ENCODE results near the gene RNF212B. TPM values are rescaled to one million over a fixed set of nuclear protein-coding genes. Genes with fewer than 3 reads are reported as not detected.

RNF212B gene
- total RNA-seq, 2 experiments from 2014 or later, result not detected

- Histone ChIP-seq H3K27me3 (ENCODE audit: control insufficient read depth in 1 of 2, insufficient read depth in 2 of 2, low read length in 2 of 2) (no peaks in the 10 kb centered on the region), H3K4me3 (ENCODE audit: low read length) (no peak overlapping the region), H3K27ac (ENCODE audit: low read depth in 1 of 2, low read length in 2 of 2) (no peak overlapping the region), H3K9me3 (ENCODE audit: control insufficient read depth in 1 of 2, insufficient read depth in 1 of 2, low read length in 2 of 2) (no peaks in the 10 kb centered on the region), H3K4me1 (ENCODE audit: insufficient read depth, low read length) (peaks cover 13% of the 10 kb centered on the region), H3K36me3 (ENCODE audit: insufficient read depth, low read length) (peaks cover 14% of the 10 kb centered on the region)
- peak; percentile 28 to 87 (median 48) for DNase-seq
- Mint-ChIP-seq H3K27me3 (no peaks in the 10 kb centered on the region), H3K36me3 (ENCODE audit: low read depth) (peaks cover 22% of the 10 kb centered on the region), H3K4me3 (peak overlapping the region; percentile 27), H3K9me3 (no peaks in the 10 kb centered on the region), H3K27ac (peak overlapping the region; percentile 37), H3K4me1 (ENCODE audit: low read depth) (peaks cover 28% of the 10 kb centered on the region)
- ChIA-PET CTCF (interaction anchor here (1.0 to 2.1 kb wide), 7 partner anchors 9 to 30 kb away, joined by 3 to 23 read pairs (median 4); partner anchors contain the start of genes HOMEZ and PABPN1), POLR2A (interaction anchor here (0.7 to 2.8 kb wide), 5 partner anchors 8 to 288 kb away, joined by 3 to 17 read pairs (median 3); partner anchors contain the start of genes HOMEZ and PABPN1)
- intact Hi-C loops (cut with DNase I, micrococcal nuclease), result loop anchor here (1.0 to 10.0 kb wide), 5 partner anchors 9 to 370 kb away; partner anchors contain the start of genes HOMEZ (in 1 of the 2) and PRMT5 (in 1 of the 2)
- ATAC-seq (ENCODE audit: poor library complexity), result peak; percentile 88
- TF ChIP-seq CTCF (IDR thresholded peaks at IDR 0.05), result peak; percentile 86
These were observed 57.2 kb downstream of the RNF212B start for GRCh38 chr14:23294734-23295561.

GRCh38 chr14:23296012-23296777 is 58.5 kb downstream of the RNF212B start:
- no peak overlapping the region for H3K27ac ChIP-seq (ENCODE audit: low read depth in 1 of 2, low read length in 2 of 2)

More at GRCh38 chr14:23296012-23296777, 58.5 kb downstream of the RNF212B start:
- CTCF ChIA-PET, result interaction anchor here (1.3 to 2.1 kb wide), 3 partner anchors 10 to 31 kb away, joined by 4 to 23 read pairs (median 5); partner anchors contain the start of genes HOMEZ and PABPN1
- Histone ChIP-seq H3K4me1 (ENCODE audit: insufficient read depth, low read length) (peaks cover 24% of the 10 kb centered on the region), H3K9me3 (ENCODE audit: control insufficient read depth in 1 of 2, insufficient read depth in 1 of 2, low read length in 2 of 2) (no peaks in the 10 kb centered on the region), H3K36me3 (ENCODE audit: insufficient read depth, low read length) (peaks cover 14% of the 10 kb centered on the region), H3K27me3 (ENCODE audit: control insufficient read depth in 1 of 2, insufficient read depth in 2 of 2, low read length in 2 of 2) (no peaks in the 10 kb centered on the region), H3K4me3 (ENCODE audit: low read length) (no peak overlapping the region)
- peaks cover 22% of the 10 kb centered on the region for H3K36me3 Mint-ChIP-seq (ENCODE audit: low read depth)
- peaks cover 40% of the 10 kb centered on the region for H3K4me1 Mint-ChIP-seq (ENCODE audit: low read depth)
- H3K27me3 Mint-ChIP-seq, result no peaks in the 10 kb centered on the region
- ATAC-seq (ENCODE audit: poor library complexity) (no peak), DNase-seq (no peak)
- H3K9me3 Mint-ChIP-seq, result no peaks in the 10 kb centered on the region
- intact Hi-C loops (cut with DNase I, micrococcal nuclease), result loop anchor here in 1 of 2 experiments (5.0 to 10.0 kb wide), 3 partner anchors 174 to 371 kb away; partner anchors contain the start of gene PRMT5
- POLR2A ChIA-PET, result interaction anchor here (0.7 to 2.8 kb wide), 2 partner anchors 10 to 25 kb away, joined by 3 to 11 read pairs; partner anchors contain the start of genes HOMEZ and PABPN1
- H3K27ac Mint-ChIP-seq, result peak overlapping the region; percentile 37
- H3K4me3 Mint-ChIP-seq, result no peak overlapping the region
- TF ChIP-seq CTCF (IDR thresholded peaks at IDR 0.05), result no peak

Measured in CD4-positive, alpha-beta T cell (primary cell).